GM23338 (cell line): Measurements from ENCODE around the gene RHOH.

Source experiments
- CTCF ChIP-seq, 2 experiments: fragments of 200-600 bp in 1 of 2; sonication (generic) in 1 of 2; conservative IDR thresholded peaks; 2 replicates each; pipeline versions ENCODE4 v1.5.1 to v1.6.1; 2016 to 2017; ENCODE audit warnings: antibody characterized with exemption in 2 of 2, low read depth in 2 of 2, mild to moderate bottlenecking in 2 of 2, moderate library complexity in 1 of 2
- STAT1 ChIP-seq: IDR thresholded peaks from one replicate; pipeline ENCODE4 v1.6.1; 2016; ENCODE audit warnings: antibody characterized with exemption; ENCODE audit not compliant: unreplicated experiment
- ZNF331 ChIP-seq: fragments of 250-450 bp; sonication (Bioruptor Pico); IDR thresholded peaks from 2 replicates; pipeline ENCODE4 v1.5.0; 2020; ENCODE audit warnings: low read depth, mild to moderate bottlenecking, moderate library complexity

GRCh38 chr4:40183615-40184411 is 13.0 kb upstream of the RHOH start:
- TF ChIP-seq CTCF (conservative IDR thresholded peaks at IDR 0.05; ENCODE audit: low read depth in 2 of 2): no peak
- no peak for TF ChIP-seq ZNF331 (CRISPR knock-in tag)
- no peak for TF ChIP-seq STAT1
